Measurements from ENCODE around the gene CLTB. TPM values are rescaled to one million over a fixed set of nuclear protein-coding genes. Genes with fewer than 3 reads are reported as not detected.

CLTB gene
- total RNA-seq, 1 experiment from 2014 or later = 31.7 TPM

DNA sequence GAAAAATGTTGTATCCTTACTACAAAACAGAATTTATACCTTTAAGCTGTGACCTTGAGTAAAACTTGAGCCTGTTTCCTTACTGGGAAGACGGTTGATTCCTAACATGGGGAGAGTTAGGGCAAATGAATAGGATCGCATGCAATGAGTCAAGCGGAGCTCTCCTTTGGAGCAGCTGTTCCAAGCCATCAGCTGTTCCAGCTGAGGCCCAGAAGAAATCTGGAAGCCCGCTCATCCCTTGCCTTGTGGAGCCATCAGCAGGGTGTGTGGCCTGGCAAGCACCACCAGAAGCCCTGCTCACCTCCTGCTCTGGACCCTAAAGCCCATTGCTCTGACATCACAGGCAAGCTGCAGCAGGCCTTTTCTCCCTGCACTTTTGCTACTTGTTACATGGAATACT, 62.8 kb downstream of the CLTB start:
- Histone ChIP-seq H3K27ac (ENCODE audit: low read length) (no peak overlapping the region), H2AFZ (ENCODE audit: low read length) (no peak overlapping the region), H3K4me2 (ENCODE audit: low read depth, low read length, poor library complexity, severe bottlenecking) (no peak overlapping the region), H3K9me2 (replicated peaks; ENCODE audit: insufficient read depth, low read length) (no peaks in the 10 kb centered on the region), H3K9me3 (ENCODE audit: low read length) (no peaks in the 10 kb centered on the region), H3K36me3 (ENCODE audit: insufficient read depth, low read length) (peaks cover 48% of the 10 kb centered on the region; the same call in 1 of the 2 replicates), H3K4me3 (ENCODE audit: low read length) (no peak overlapping the region), H3K79me2 (ENCODE audit: low read length) (peaks cover 84% of the 10 kb centered on the region), H3K27me3 (ENCODE audit: low read length) (no peaks in the 10 kb centered on the region), H3K9ac (ENCODE audit: low read length) (no peak overlapping the region), H3K4me1 (ENCODE audit: low read length) (no peaks in the 10 kb centered on the region), H4K20me1 (ENCODE audit: insufficient read depth, low read depth, low read length) (peaks cover 22% of the 10 kb centered on the region; the same call in 1 of the 2 replicates)
- DNase-seq = no peak

DNA sequence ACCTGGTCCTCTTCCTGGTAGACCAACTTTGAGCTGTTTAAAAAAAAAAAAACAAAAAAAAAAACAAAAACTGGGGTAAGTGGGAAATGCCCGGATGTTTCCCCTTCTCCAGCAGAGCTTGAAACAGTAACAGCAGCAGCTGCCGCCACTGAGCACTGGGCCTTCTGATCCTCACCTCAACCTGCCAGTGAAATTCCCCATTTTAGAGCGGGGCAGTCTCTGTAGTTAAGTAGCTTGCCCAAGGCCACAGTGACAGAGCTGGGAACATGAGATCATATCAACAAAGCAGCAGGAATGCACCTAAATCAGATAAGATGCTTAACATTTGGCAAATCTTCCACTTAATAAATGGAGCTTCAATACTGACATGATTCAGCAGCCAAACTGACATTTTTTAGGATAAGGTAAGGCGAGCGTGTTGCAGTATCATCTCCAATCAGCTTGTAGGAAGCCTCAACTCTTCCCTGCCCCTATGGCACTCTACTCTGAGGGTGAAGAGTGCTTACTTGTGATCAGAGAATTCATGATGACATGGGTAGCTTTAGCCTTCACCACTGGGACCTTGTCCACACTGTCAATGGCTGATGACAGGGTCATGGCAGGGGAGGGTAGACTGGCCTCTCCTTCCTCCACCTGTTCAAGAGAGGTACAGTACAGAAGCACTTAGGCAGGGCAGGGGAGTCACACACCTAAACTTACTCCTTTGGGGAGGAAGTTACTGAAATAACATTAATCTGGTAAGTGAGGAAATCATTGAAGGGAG, 64.0 kb downstream of the CLTB start:
- H3K4me2 ChIP-seq (ENCODE audit: low read depth, low read length, poor library complexity, severe bottlenecking) = no peak overlapping the region
- peaks cover 72% of the 10 kb centered on the region for H3K79me2 ChIP-seq (ENCODE audit: low read length)
- no peak overlapping the region for H3K4me3 ChIP-seq (ENCODE audit: low read length)
- peaks cover 22% of the 10 kb centered on the region; the same call in 1 of the 2 replicates for H4K20me1 ChIP-seq (ENCODE audit: insufficient read depth, low read depth, low read length)
- H3K9ac ChIP-seq (ENCODE audit: low read length) = no peak overlapping the region
- no peaks in the 10 kb centered on the region for H3K9me3 ChIP-seq (ENCODE audit: low read length)
- H3K36me3 ChIP-seq (ENCODE audit: insufficient read depth, low read length) = peaks cover 47% of the 10 kb centered on the region; the same call in 1 of the 2 replicates
- no peaks in the 10 kb centered on the region for H3K9me2 ChIP-seq (replicated peaks; ENCODE audit: insufficient read depth, low read length)
- no peaks in the 10 kb centered on the region for H3K27me3 ChIP-seq (ENCODE audit: low read length)
- H2AFZ ChIP-seq (ENCODE audit: low read length) = no peak overlapping the region
- H3K27ac ChIP-seq (ENCODE audit: low read length) = no peak overlapping the region
- no peak for DNase-seq
- H3K4me1 ChIP-seq (ENCODE audit: low read length) = no peaks in the 10 kb centered on the region

DNA sequence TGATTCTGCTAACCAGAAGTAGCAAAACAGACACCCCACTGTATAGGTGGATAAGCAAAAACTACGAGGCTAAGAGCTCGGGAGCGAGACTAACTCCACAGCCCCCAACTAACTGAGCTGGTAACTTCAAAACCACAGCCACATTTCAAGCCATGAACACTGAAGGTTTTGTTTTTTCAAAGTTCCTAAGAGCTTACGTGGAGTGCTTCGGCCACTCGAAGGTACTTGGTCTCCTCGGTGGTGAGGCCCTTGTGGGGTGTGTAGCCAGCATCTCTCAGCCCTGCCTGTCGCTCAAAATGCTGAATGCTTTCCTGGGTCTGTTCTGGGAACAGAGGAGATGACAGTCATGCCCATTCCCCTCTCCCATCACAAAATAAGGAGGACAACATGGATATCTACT, 65.9 kb downstream of the CLTB start:
- no peaks in the 10 kb centered on the region for H3K9me3 ChIP-seq (ENCODE audit: low read length)
- H3K27ac ChIP-seq (ENCODE audit: low read length) = no peak overlapping the region
- H3K9ac ChIP-seq (ENCODE audit: low read length) = no peak overlapping the region
- peaks cover 53% of the 10 kb centered on the region for H3K79me2 ChIP-seq (ENCODE audit: low read length)
- no peak for DNase-seq
- H4K20me1 ChIP-seq (ENCODE audit: insufficient read depth, low read depth, low read length) = peaks cover 8% of the 10 kb centered on the region; the same call in 1 of the 2 replicates
- peaks cover 49% of the 10 kb centered on the region; the same call in 1 of the 2 replicates for H3K36me3 ChIP-seq (ENCODE audit: insufficient read depth, low read length)
- H2AFZ ChIP-seq (ENCODE audit: low read length) = no peak overlapping the region
- H3K27me3 ChIP-seq (ENCODE audit: low read length) = no peaks in the 10 kb centered on the region
- H3K4me1 ChIP-seq (ENCODE audit: low read length) = no peaks in the 10 kb centered on the region
- no peaks in the 10 kb centered on the region for H3K9me2 ChIP-seq (replicated peaks; ENCODE audit: insufficient read depth, low read length)
- no peak overlapping the region for H3K4me2 ChIP-seq (ENCODE audit: low read depth, low read length, poor library complexity, severe bottlenecking)
- no peak overlapping the region for H3K4me3 ChIP-seq (ENCODE audit: low read length)

DNA sequence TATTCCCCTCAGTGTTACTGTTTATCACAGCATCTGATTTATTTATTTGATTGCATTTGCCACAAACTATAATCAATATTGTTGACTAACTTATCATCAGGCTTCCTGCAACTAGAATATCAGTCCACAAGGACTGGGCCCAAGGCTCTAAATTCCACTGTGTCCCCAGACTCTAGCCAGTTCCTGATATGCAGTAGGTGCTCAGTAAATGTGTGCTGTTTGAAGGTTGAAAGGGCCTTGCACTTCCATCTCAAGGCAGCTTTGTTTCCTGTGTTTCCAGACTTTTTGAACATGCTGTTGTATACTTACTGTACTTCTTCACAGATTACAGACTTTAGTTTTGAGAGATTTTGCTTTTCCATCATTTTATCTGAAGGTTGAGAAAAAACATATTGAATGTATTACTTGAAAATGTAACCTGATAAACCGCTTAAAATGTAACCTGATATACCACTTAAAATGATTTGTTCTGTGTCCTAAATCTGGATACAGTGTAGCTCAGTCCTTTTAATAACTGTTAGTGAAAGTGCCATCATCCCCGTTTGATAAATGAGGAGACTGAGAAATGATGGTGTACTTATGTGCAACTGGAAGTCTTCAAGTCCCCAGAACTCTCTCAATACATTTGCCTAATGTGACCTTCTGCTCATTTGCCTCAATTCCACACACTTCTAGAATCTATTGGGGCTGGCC, 73.4 kb downstream of the CLTB start:
- Histone ChIP-seq H3K36me3 (ENCODE audit: insufficient read depth, low read length) (peaks cover 25% of the 10 kb centered on the region; the same call in 1 of the 2 replicates), H3K27ac (ENCODE audit: low read length) (0 out of 2 replicates have a peak overlapping the region, but pooled peaks have one; percentile 17), H3K4me2 (ENCODE audit: low read depth, low read length, poor library complexity, severe bottlenecking) (no peak overlapping the region), H3K27me3 (ENCODE audit: low read length) (no peaks in the 10 kb centered on the region), H3K9me2 (replicated peaks; ENCODE audit: insufficient read depth, low read length) (no peaks in the 10 kb centered on the region), H4K20me1 (ENCODE audit: insufficient read depth, low read depth, low read length) (no peaks in the 10 kb centered on the region), H3K4me1 (ENCODE audit: low read length) (peaks cover 9% of the 10 kb centered on the region), H2AFZ (ENCODE audit: low read length) (no peak overlapping the region), H3K9ac (ENCODE audit: low read length) (no peak overlapping the region), H3K79me2 (ENCODE audit: low read length) (no peaks in the 10 kb centered on the region), H3K9me3 (ENCODE audit: low read length) (no peaks in the 10 kb centered on the region), H3K4me3 (ENCODE audit: low read length) (no peak overlapping the region)
- DNase-seq = no peak

Small RNA genes within 50 kb of the gene (small RNA-seq; reads per million reads assigned to genes)
- gene AC010297.1 (not detected), gene MIR1271 (3.1 reads per million, percentile 67 among the genes with 10 or more reads in this experiment)

Other genes with a start within 250 kb of the CLTB start
- gene SIMC1, start 178.1 kb downstream of the CLTB start, total RNA-seq (2014; rRNA removed; shearing (Covaris generic); ENCODE audit: low replicate concordance) = 25.3 and 32.5 TPM in 2 replicates
- gene KIAA1191, start 54.8 kb downstream of the CLTB start, total RNA-seq (2014; rRNA removed; shearing (Covaris generic); ENCODE audit: low replicate concordance) = 40.8 and 57.5 TPM in 2 replicates
- gene ARL10, start 51.1 kb downstream of the CLTB start, total RNA-seq (2014; rRNA removed; shearing (Covaris generic); ENCODE audit: low replicate concordance) = 4.8 and 5.8 TPM in 2 replicates
- gene NOP16, start 27.9 kb downstream of the CLTB start, total RNA-seq (2014; rRNA removed; shearing (Covaris generic); ENCODE audit: low replicate concordance) = 19.8 and 57.5 TPM in 2 replicates
- 146 and 207 TPM in 2 replicates for gene HIGD2A, start 27.8 kb downstream of the CLTB start, total RNA-seq (2014; rRNA removed; shearing (Covaris generic); ENCODE audit: low replicate concordance)
- gene FAF2, start 31.8 kb upstream of the CLTB start, total RNA-seq (2014; rRNA removed; shearing (Covaris generic); ENCODE audit: low replicate concordance) = 22.9 and 37.5 TPM in 2 replicates
- 33.1 and 55.8 TPM in 2 replicates for gene RNF44, start 120.9 kb upstream of the CLTB start, total RNA-seq (2014; rRNA removed; shearing (Covaris generic); ENCODE audit: low replicate concordance)
- gene CDHR2, start 132.8 kb upstream of the CLTB start, total RNA-seq (2014; rRNA removed; shearing (Covaris generic); ENCODE audit: low replicate concordance) = 0.04 and 0.07 TPM in 2 replicates
- gene GPRIN1, start 193.6 kb upstream of the CLTB start, total RNA-seq (2014; rRNA removed; shearing (Covaris generic); ENCODE audit: low replicate concordance) = 1.9 and 4.6 TPM in 2 replicates
- not detected in 2 replicates for gene SNCB, start 214.0 kb upstream of the CLTB start, total RNA-seq (2014; rRNA removed; shearing (Covaris generic); ENCODE audit: low replicate concordance)
- not detected in 2 replicates for gene EIF4E1B, start 214.1 kb upstream of the CLTB start, total RNA-seq (2014; rRNA removed; shearing (Covaris generic); ENCODE audit: low replicate concordance)
- 4.8 and 14.4 TPM in 2 replicates for gene TSPAN17, start 230.9 kb upstream of the CLTB start, total RNA-seq (2014; rRNA removed; shearing (Covaris generic); ENCODE audit: low replicate concordance)

Data from Karpas-422 (cell line).